ENCODE measurements around the gene SNX15.

DNA sequence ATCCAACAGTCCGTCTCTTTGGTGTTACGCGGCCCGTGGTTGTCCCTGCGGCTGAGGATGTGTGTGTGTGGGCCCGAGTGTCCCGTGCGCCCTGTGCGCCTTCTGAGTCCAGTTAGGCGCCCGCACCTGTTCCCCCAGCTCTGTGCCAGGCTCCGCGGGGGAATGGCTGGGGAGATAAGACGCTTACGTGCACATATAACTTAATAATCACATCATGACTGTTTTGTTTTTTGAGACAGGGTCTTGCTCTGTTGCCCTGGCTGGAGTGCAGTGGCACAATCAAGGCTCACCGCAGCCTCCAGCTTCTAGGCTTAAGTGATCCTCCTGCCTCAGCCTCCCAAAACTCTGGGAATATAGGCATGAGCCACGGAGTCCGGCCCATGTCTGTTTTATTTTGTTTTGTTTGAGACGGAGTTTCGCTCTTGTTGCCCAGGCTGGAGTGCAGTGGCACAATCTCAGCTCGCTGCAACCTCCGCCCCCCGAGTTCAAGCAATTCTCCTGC lies 12.5 kb upstream of the SNX15 start:
- TF ChIP-seq, protein P1, sequence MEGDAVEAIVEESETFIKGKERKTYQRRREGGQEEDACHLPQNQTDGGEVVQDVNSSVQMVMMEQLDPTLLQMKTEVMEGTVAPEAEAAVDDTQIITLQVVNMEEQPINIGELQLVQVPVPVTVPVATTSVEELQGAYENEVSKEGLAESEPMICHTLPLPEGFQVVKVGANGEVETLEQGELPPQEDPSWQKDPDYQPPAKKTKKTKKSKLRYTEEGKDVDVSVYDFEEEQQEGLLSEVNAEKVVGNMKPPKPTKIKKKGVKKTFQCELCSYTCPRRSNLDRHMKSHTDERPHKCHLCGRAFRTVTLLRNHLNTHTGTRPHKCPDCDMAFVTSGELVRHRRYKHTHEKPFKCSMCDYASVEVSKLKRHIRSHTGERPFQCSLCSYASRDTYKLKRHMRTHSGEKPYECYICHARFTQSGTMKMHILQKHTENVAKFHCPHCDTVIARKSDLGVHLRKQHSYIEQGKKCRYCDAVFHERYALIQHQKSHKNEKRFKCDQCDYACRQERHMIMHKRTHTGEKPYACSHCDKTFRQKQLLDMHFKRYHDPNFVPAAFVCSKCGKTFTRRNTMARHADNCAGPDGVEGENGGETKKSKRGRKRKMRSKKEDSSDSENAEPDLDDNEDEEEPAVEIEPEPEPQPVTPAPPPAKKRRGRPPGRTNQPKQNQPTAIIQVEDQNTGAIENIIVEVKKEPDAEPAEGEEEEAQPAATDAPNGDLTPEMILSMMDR (IDR thresholded peaks at IDR 0.05), result no peak
- no peak for TF ChIP-seq POLR2A (IDR thresholded peaks at IDR 0.05)

Data from body of pancreas (tissue), 4 donors.